Upper lobe of left lung (tissue), 6 donors: ENCODE data around the gene CYGB. TPM values are rescaled to one million over a fixed set of nuclear protein-coding genes. Genes with fewer than 3 reads are reported as not detected.

ENCODE experiments used
- ATAC-seq, 2 donors: fragments of 200-7000 bp; cut with Tn5 transposase; one replicate each; pipeline ENCODE4 v1.9.1; 2022; ENCODE audit warnings: mild to moderate bottlenecking in 2 of 2, moderate library complexity in 2 of 2; ENCODE audit not compliant: low FRiP score in 2 of 2
- DNase-seq, 2 donors: peaks; one replicate each; pipeline ENCODE4 v3.0.0-alpha.2; 2019 to 2020
- H3K27ac ChIP-seq, 4 donors: fragments of 200-600 bp; sonication (generic); one replicate each; pipeline ENCODE4 v1.5.1; 2016 to 2019
- H3K27me3 ChIP-seq, 4 donors: fragments of 200-600 bp; sonication (generic); one replicate each; pipeline ENCODE4 v1.5.1; 2017 to 2019
- H3K36me3 ChIP-seq, 4 donors: fragments of 200-600 bp; sonication (generic); one replicate each; pipeline ENCODE4 v1.5.1; 2016 to 2019
- H3K4me1 ChIP-seq, 4 donors: fragments of 200-600 bp; sonication (generic); one replicate each; pipeline ENCODE4 v1.5.1; 2018 to 2019
- H3K4me3 ChIP-seq, 4 donors: fragments of 200-600 bp; sonication (generic); one replicate each; pipeline ENCODE4 v1.5.1; 2017 to 2019; ENCODE audit warnings: mild to moderate bottlenecking in 2 of 4, moderate library complexity in 1 of 4
- H3K9me3 ChIP-seq, 4 donors: fragments of 200-600 bp; sonication (generic); one replicate each; pipeline ENCODE4 v1.5.1; 2018 to 2019
- CTCF ChIP-seq, 6 experiments: fragments of 450-650 bp in 4 of 6; fragments of 200-600 bp in 2 of 6; sonication (generic) in 2 of 6; IDR thresholded peaks; one replicate each; pipeline ENCODE4 v1.5.1; 2016 to 2019; ENCODE audit warnings: antibody characterized with exemption in 6 of 6
- EP300 ChIP-seq, 4 donors: sonication (generic); formaldehyde crosslinking; IDR thresholded peaks; one replicate each; pipeline ENCODE4 v1.5.1; 2017; ENCODE audit warnings: antibody characterized with exemption in 4 of 4, control low read depth in 2 of 4
- POLR2A ChIP-seq, 4 donors: fragments of 450-650 bp; IDR thresholded peaks; one replicate each; pipeline ENCODE4 v1.5.1; 2016 to 2017; ENCODE audit warnings: antibody characterized with exemption in 4 of 4, mild to moderate bottlenecking in 2 of 4
- POLR2AphosphoS5 ChIP-seq, 2 donors: sonication (generic); formaldehyde crosslinking; IDR thresholded peaks; one replicate each; pipeline ENCODE4 v1.5.1; 2017; ENCODE audit warnings: antibody characterized with exemption in 2 of 2
- WGBS, 2 donors: methylation state at CpG; one replicate each; pipeline ENCODE4 v1.1.5; 2017 to 2018; 5-methylcytosine and 5-hydroxymethylcytosine counted together
- total RNA-seq, 6 donors: library from RNA; depleted of rRNA in 4 of 6; stranded (reverse); fragments of >200 nt in 4 of 6; gene quantifications; one replicate each; pipeline versions ENCODE4 v1.1.0 to v1.2.1, GENCODE V29; 2016 to 2021
- donor health status: DM: no; HTN: no; CAD: no; lungs with moderate emphysema.
- donor health status: DM: no; HTN: yes; CAD: no; lungs with severe emphysema.

The CYGB gene
- total RNA-seq, 6 donors from 2014 or later = 6.4 to 33.9 (median 16.6) TPM

- Histone ChIP-seq H3K4me1 (peaks cover 40 to 70% (median 59%) of the 10 kb centered on the region in 4 donors), H3K27me3 (no peaks in the 10 kb centered on the region), H3K27ac (peak overlapping the region in 2 of 4 donors; percentile 44 to 62), H3K4me3 (no peak overlapping the region), H3K9me3 (no peaks in the 10 kb centered on the region), H3K36me3 (no peaks in the 10 kb centered on the region)
- WGBS, 2 donors = 52 to 66% methylated on average over 9 of the region's 9 CpGs
- DNase-seq (no peak), ATAC-seq (no peak)
- TF ChIP-seq POLR2A (IDR thresholded peaks at IDR 0.05) (no peak), POLR2AphosphoS5 (IDR thresholded peaks at IDR 0.05) (no peak), EP300 (IDR thresholded peaks at IDR 0.05) (no peak), CTCF (IDR thresholded peaks at IDR 0.05) (no peak)
Observed at GRCh38 chr17:76548378-76549214, 11.1 kb upstream of the CYGB start.

- H3K36me3 ChIP-seq = no peaks in the 10 kb centered on the region
- DNase-seq = no peak
- H3K9me3 ChIP-seq = no peaks in the 10 kb centered on the region
- no peak for ATAC-seq
- no peak overlapping the region for H3K4me3 ChIP-seq
- H3K27ac ChIP-seq = peak overlapping the region in 1 of 4 donors; percentile 44
- 78 to 95% methylated on average over 2 of the region's 2 CpGs for WGBS, 2 donors
- TF ChIP-seq CTCF (IDR thresholded peaks at IDR 0.05) (no peak), POLR2AphosphoS5 (IDR thresholded peaks at IDR 0.05) (no peak), POLR2A (IDR thresholded peaks at IDR 0.05) (no peak), EP300 (IDR thresholded peaks at IDR 0.05) (no peak)
- H3K4me1 ChIP-seq = peaks cover 45 to 79% (median 64%) of the 10 kb centered on the region in 4 donors
- H3K27me3 ChIP-seq = no peaks in the 10 kb centered on the region
Observed at GRCh38 chr17:76547642-76548202, 10.2 kb upstream of the CYGB start.

- peak overlapping the region; percentile 45 to 79 (median 70) for H3K27ac ChIP-seq
- TF ChIP-seq POLR2A (IDR thresholded peaks at IDR 0.05) = no peak
- peak in 1 of 2 donors; percentile 19 for TF ChIP-seq POLR2AphosphoS5 (IDR thresholded peaks at IDR 0.05)
- peak; percentile 52 to 73 (median 58) for TF ChIP-seq CTCF (IDR thresholded peaks at IDR 0.05)
- no peak overlapping the region for H3K4me3 ChIP-seq
- H3K36me3 ChIP-seq = no peaks in the 10 kb centered on the region
- peaks cover 45 to 80% (median 64%) of the 10 kb centered on the region in 4 donors for H3K4me1 ChIP-seq
- DNase-seq (peak in 1 of 2 donors; percentile 52), ATAC-seq (peak; percentile 44 to 73)
- no peaks in the 10 kb centered on the region for H3K27me3 ChIP-seq
- no peaks in the 10 kb centered on the region for H3K9me3 ChIP-seq
- 44 to 49% methylated on average over 2 to 3 of the region's 3 CpGs for WGBS, 2 donors
Observed at GRCh38 chr17:76547183-76547641, 9.7 kb upstream of the CYGB start.

- no peaks in the 10 kb centered on the region for H3K27me3 ChIP-seq
- TF ChIP-seq EP300 (IDR thresholded peaks at IDR 0.05) = peak in 1 of 4 donors; percentile 62
- TF ChIP-seq POLR2AphosphoS5 (IDR thresholded peaks at IDR 0.05) = peak in 1 of 2 donors; percentile 31
- TF ChIP-seq CTCF (IDR thresholded peaks at IDR 0.05) = no peak
- no peak for TF ChIP-seq POLR2A (IDR thresholded peaks at IDR 0.05)
- no peak overlapping the region for H3K4me3 ChIP-seq
- DNase-seq (no peak), ATAC-seq (no peak)
- H3K36me3 ChIP-seq = no peaks in the 10 kb centered on the region
- peaks cover 45 to 77% (median 62%) of the 10 kb centered on the region in 4 donors for H3K4me1 ChIP-seq
- no peaks in the 10 kb centered on the region for H3K9me3 ChIP-seq
- peak overlapping the region; percentile 45 to 79 (median 70) for H3K27ac ChIP-seq
- 58 to 81% methylated on average over 8 to 11 of the region's 11 CpGs for WGBS, 2 donors
Observed at GRCh38 chr17:76546556-76547182, 9.2 kb upstream of the CYGB start.
